Endothelial cell of umbilical vein (primary cell): ENCODE results near the gene PRLR. TPM values are rescaled to one million over a fixed set of nuclear protein-coding genes. Genes with fewer than 3 reads are reported as not detected.

Experiments used
- BruUV-seq: library from RNA; stranded (reverse); fragments of 400-500 nt; replicated peaks from 2 replicates; lab custom pipeline; 2021; lab: Mats Ljungman, UMichigan
- CTCF ChIA-PET: fragments of 300-600, 350-600 bp; sonication (Branson Sonifier 250); formaldehyde crosslinking; loops from one replicate; lab custom pipeline; 2021; ENCODE audit warnings: antibody characterized with exemption, inconsistent platforms; lab: Charles Lee
- POLR2A ChIA-PET: fragments of 300-600, 350-600 bp; sonication (Branson Sonifier 250); formaldehyde crosslinking; loops from one replicate; lab custom pipeline; 2021; ENCODE audit warnings: antibody characterized with exemption, inconsistent platforms; lab: Charles Lee
- DNase-seq: peaks from one replicate; pipeline ENCODE4 v3.0.0-alpha.2; 2011; ENCODE audit warnings: low read depth, low spot score
- FAIRE-seq: peaks from 2 replicates; lab custom pipeline; 2011; peaks lifted over from hg19 to GRCh38; lab: Jason Lieb, UNC
- H2AFZ ChIP-seq: 2 replicates; pipeline ENCODE4 v1.6.0; 2012; ENCODE audit warnings: low read depth, low read length, control low read depth, inconsistent platforms
- H3K27ac ChIP-seq: 2 replicates; pipeline ENCODE4 v1.5.1; 2011; ENCODE audit warnings: low read depth, mild to moderate bottlenecking, control low read depth, low read length, moderate library complexity; ENCODE audit not compliant: insufficient read depth
- H3K27me3 ChIP-seq, 2 experiments: 2 replicates each; pipeline versions ENCODE4 v1.6.0 to v1.6.1; 2011; ENCODE audit warnings: low read length in 2 of 2, mixed read lengths in 1 of 2; ENCODE audit not compliant: control insufficient read depth in 2 of 2, insufficient read depth in 2 of 2
- H3K36me3 ChIP-seq, 2 experiments: 2 replicates in 1 of 2; 3 replicates in 1 of 2; pipeline ENCODE4 v1.5.1; 2011; ENCODE audit warnings: low read length in 2 of 2, mild to moderate bottlenecking in 1 of 2, moderate library complexity in 1 of 2; ENCODE audit not compliant: control insufficient read depth in 2 of 2, insufficient read depth in 2 of 2; ENCODE audit errors: extremely low read depth in 1 of 2
- H3K4me1 ChIP-seq: 3 replicates; pipeline ENCODE4 v1.5.1; 2011; ENCODE audit warnings: mild to moderate bottlenecking, low read length; ENCODE audit not compliant: control insufficient read depth, insufficient read depth; ENCODE audit errors: extremely low read depth
- H3K4me2 ChIP-seq: 2 replicates; pipeline ENCODE4 v1.6.1; 2011; ENCODE audit warnings: low read length, control low read depth, mixed read lengths; ENCODE audit not compliant: insufficient read depth
- H3K4me3 ChIP-seq, 3 experiments: fragments of 200-600 bp in 1 of 3; sonication (generic), shearing (Covaris generic) in 1 of 3; replicated peaks in 1 of 3; 2 replicates each; pipeline ENCODE4 v1.5.1; 2011 to 2016; ENCODE audit warnings: control low read depth in 3 of 3, low read length in 3 of 3, mild to moderate bottlenecking in 2 of 3, inconsistent platforms in 1 of 3, low read depth in 1 of 3, moderate library complexity in 1 of 3; ENCODE audit not compliant: insufficient read depth in 1 of 3
- H3K79me2 ChIP-seq: 2 replicates; pipeline ENCODE4 v1.6.0; 2012; ENCODE audit warnings: low read length, inconsistent platforms; ENCODE audit not compliant: control insufficient read depth, insufficient read depth
- H3K9ac ChIP-seq: replicated peaks from 2 replicates; pipeline ENCODE3; 2011; ENCODE audit warnings: low read length, control low read depth; ENCODE audit not compliant: insufficient read depth; ENCODE audit errors: extremely low read depth
- H3K9me1 ChIP-seq: replicated peaks from 3 replicates; pipeline ENCODE4 v1.6.0; 2011; ENCODE audit warnings: mild to moderate bottlenecking, low read length; ENCODE audit not compliant: control insufficient read depth, insufficient read depth; ENCODE audit errors: extremely low read depth
- H3K9me3 ChIP-seq: replicated peaks from 2 replicates; pipeline ENCODE4 v1.5.1; 2012; ENCODE audit warnings: low read length, inconsistent platforms; ENCODE audit not compliant: control insufficient read depth, insufficient read depth
- H4K20me1 ChIP-seq: replicated peaks from 2 replicates; pipeline ENCODE3; 2011; ENCODE audit warnings: mild to moderate bottlenecking, low read length; ENCODE audit not compliant: control insufficient read depth, insufficient read depth; ENCODE audit errors: extremely low read depth
- CTCF ChIP-seq, 2 donors: IDR thresholded peaks; 1 replicate in 1 of 2; 2 replicates in 1 of 2; pipeline ENCODE4 v1.5.1; 2011; ENCODE audit warnings: low read length in 2 of 2, mild to moderate bottlenecking in 2 of 2, moderate library complexity in 2 of 2, control low read depth in 1 of 2, inconsistent platforms in 1 of 2, low read depth in 1 of 2; ENCODE audit not compliant: insufficient read depth in 1 of 2; ENCODE audit errors: extremely low read depth in 1 of 2
- EZH2 ChIP-seq: IDR thresholded peaks from 2 replicates; pipeline ENCODE4 v1.6.1; 2012; ENCODE audit warnings: borderline replicate concordance, low read depth, mild to moderate bottlenecking, moderate library complexity, low read length, inconsistent platforms; ENCODE audit not compliant: severe bottlenecking
- FOS ChIP-seq: IDR thresholded peaks from 2 replicates; pipeline ENCODE4 v1.6.1; 2011; ENCODE audit warnings: mild to moderate bottlenecking, low read length, moderate library complexity, borderline replicate concordance; ENCODE audit not compliant: insufficient read depth
- GATA2 ChIP-seq: IDR thresholded peaks from 2 replicates; pipeline ENCODE4 v1.7.0; 2011; ENCODE audit warnings: low read depth, mild to moderate bottlenecking, moderate library complexity, mixed read lengths, low read length; ENCODE audit not compliant: insufficient read length, insufficient read depth
- JUN ChIP-seq: IDR thresholded peaks from 2 replicates; pipeline ENCODE4 v1.6.1; 2011; ENCODE audit warnings: borderline replicate concordance, low read depth; ENCODE audit not compliant: insufficient read length, insufficient read depth
- MAX ChIP-seq: IDR thresholded peaks from 2 replicates; pipeline ENCODE4 v1.6.1; 2011; ENCODE audit not compliant: insufficient read depth, insufficient read length
- MYC ChIP-seq: IDR thresholded peaks from one replicate; pipeline ENCODE4 v1.6.1; 2011; ENCODE audit warnings: mild to moderate bottlenecking, low read depth, low read length
- POLR2A ChIP-seq: IDR thresholded peaks from 2 replicates; pipeline ENCODE4 v1.6.1; 2012; ENCODE audit warnings: low read depth, mild to moderate bottlenecking, control low read depth, low read length
- POLR2AphosphoS5 ChIP-seq: IDR thresholded peaks from 2 replicates; pipeline ENCODE4 v1.6.1; 2012; ENCODE audit warnings: low read depth, mild to moderate bottlenecking, control low read depth, low read length, moderate library complexity; ENCODE audit not compliant: insufficient read depth
- dilution Hi-C: fragments of 300-500 bp; cut with MboI; formaldehyde crosslinking; loops from one replicate; pipeline ENCODE4 v1.15.0; 2019; ENCODE audit warnings: low sequenced_read_pairs; ENCODE audit not compliant: extremely low pct_ligation_motif_present
- intact Hi-C: fragments of 100-400 bp; cut with micrococcal nuclease; formaldehyde crosslinking; loops from one replicate; pipeline ENCODE4 v1.10.0; 2022
- polyA plus RNA-seq, 4 experiments: library from polyadenylated mRNA; depleted of rRNA in 3 of 4; stranded (reverse) in 3 of 4; unstranded in 1 of 4; fragments of >200 nt; gene quantifications; 2 replicates each; pipeline versions ENCODE4 v1.2.1 to v1.2.3, GENCODE V29; 2011 to 2012; ENCODE audit warnings: missing spikeins in 1 of 4
- total RNA-seq: library from RNA; stranded (reverse); gene quantifications from 2 replicates; pipeline ENCODE4 v1.2.3, GENCODE V29; 2021

Gene PRLR
- total and polyA plus RNA-seq, 2 donors (not counting 3 experiments of a cell fraction or from before 2014, with no cell fraction given), result not detected

- H3K9me1 ChIP-seq, result no peaks in the 10 kb centered on the region
- no peaks in the 10 kb centered on the region for H3K4me1 ChIP-seq
- H3K36me3 ChIP-seq, result no peaks in the 10 kb centered on the region
- H3K79me2 ChIP-seq, result no peaks in the 10 kb centered on the region
- no peak for FAIRE-seq
- H2AFZ ChIP-seq, result no peak overlapping the region
- intact Hi-C loops, result no loop called here
- H3K27ac ChIP-seq, result no peak overlapping the region
- dilution Hi-C loops, result no loop called here
- H3K4me3 ChIP-seq, result no peak overlapping the region
- no peak for DNase-seq
- POLR2A ChIA-PET, result no interaction called here
- H4K20me1 ChIP-seq, result no peaks in the 10 kb centered on the region
- H3K9me3 ChIP-seq, result no peaks in the 10 kb centered on the region
- H3K4me2 ChIP-seq, result no peak overlapping the region
- no TSS peak for BruUV-seq
- CTCF ChIA-PET, result no interaction called here
- H3K9ac ChIP-seq, result no peak overlapping the region
- H3K27me3 ChIP-seq, result no peaks in the 10 kb centered on the region
- no peak for TF ChIP-seq CTCF (IDR thresholded peaks at IDR 0.05; ENCODE audit: extremely low read depth in 1 of 2, insufficient read depth in 1 of 2, low read depth in 1 of 2, low read length in 2 of 2)
- TF ChIP-seq EZH2, result no peak
- no peak for TF ChIP-seq POLR2AphosphoS5
- TF ChIP-seq FOS, result no peak
- TF ChIP-seq JUN, result no peak
- TF ChIP-seq MAX, result no peak
- TF ChIP-seq GATA2, result no peak
- no peak for TF ChIP-seq MYC
- no peak for TF ChIP-seq POLR2A
Observed at GRCh38 chr5:35082530-35082929, 147.8 kb downstream of the PRLR start.
